Activated gamma-delta T cell (primary cell): ENCODE results near the gene POLRMT.
"Not testable (repeated sequence)": the region's sequence is repeated elsewhere in the genome, so short reads cannot be mapped to it uniquely, and the experiment has no call there.

Experiments used
- DNase-seq: peaks from one replicate; lab custom pipeline; 2025; lab: John Stamatoyannopoulos, UW

POLRMT gene

DNA sequence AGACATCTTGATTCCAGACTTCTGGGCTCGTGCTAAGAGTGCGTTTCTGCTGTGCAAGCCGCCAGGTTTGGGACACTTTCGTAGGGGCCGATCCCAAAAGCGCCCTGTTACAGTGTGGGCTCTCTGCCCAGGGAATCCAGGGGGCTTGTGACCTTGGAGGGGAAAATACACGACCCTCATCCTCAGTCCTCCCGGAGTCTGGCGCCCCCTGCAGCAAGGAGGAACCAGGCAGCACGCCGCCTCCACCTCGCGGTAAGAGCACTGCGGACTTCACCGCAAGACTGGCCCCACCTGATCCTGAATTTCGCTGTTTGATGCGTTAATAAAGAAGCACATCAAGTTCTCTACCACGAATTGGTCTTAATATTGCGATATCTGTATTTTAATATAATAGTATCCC is 5.2 kb downstream of the POLRMT start:
- DNase-seq: no peak

DNA sequence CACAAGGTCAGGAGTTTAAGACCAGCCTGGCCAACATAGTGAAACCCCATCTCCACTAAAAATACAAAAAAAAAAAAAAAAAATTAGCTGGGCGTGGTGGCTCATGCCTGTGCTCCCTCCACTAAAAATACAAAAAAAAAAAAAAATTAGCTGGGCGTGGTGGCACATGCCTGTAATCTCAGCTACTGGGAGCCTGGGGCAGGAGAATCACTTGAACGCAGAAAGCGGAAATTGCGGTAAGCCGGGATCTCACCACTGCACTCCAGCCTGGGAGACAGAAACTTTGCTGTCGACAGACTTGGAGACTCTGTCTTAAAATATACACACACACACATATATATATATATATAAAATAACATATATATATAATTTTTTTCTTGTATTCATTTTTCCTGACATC is 6.8 kb downstream of the POLRMT start:
- not testable (repeated sequence) for DNase-seq

GRCh38 chr19:625257-625656 is 8.1 kb downstream of the POLRMT start:
- no peak for DNase-seq

DNA sequence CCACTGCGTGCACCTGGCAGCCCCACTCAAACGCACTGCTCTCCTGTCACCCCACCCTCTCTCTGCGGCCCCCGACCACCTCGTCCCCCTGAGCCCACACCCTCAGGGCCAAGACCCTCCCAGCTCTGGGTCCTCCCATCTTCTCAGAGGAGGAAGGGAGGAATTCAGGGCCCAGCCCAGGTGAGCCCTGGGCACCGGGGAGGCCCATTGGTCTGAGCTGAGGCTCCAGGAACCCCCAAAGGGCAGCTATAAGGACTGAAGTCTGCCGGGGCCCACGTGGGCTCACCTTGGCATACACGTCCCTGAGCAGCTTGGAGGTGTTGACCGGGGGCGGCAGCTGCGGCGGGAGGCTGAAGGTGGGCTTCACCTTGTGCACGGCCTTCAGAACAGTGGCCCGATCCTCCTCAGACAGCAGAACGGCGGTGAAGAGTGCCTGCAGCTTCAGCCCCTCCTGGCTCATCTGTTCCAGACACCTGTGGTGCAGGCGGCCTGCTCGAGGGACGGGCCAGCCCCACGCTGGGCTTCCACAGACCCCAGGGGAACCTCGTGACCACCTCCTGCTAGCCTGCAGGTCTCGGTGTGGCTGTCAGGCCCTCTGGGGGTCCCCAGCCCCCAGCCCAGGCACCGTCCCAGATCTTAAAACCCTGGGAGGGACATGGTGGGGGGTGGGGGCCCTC is 8.8 kb downstream of the POLRMT start:
- DNase-seq: no peak

- no peak for DNase-seq
Measured at GRCh38 chr19:623974-624373, 9.4 kb downstream of the POLRMT start.

DNA sequence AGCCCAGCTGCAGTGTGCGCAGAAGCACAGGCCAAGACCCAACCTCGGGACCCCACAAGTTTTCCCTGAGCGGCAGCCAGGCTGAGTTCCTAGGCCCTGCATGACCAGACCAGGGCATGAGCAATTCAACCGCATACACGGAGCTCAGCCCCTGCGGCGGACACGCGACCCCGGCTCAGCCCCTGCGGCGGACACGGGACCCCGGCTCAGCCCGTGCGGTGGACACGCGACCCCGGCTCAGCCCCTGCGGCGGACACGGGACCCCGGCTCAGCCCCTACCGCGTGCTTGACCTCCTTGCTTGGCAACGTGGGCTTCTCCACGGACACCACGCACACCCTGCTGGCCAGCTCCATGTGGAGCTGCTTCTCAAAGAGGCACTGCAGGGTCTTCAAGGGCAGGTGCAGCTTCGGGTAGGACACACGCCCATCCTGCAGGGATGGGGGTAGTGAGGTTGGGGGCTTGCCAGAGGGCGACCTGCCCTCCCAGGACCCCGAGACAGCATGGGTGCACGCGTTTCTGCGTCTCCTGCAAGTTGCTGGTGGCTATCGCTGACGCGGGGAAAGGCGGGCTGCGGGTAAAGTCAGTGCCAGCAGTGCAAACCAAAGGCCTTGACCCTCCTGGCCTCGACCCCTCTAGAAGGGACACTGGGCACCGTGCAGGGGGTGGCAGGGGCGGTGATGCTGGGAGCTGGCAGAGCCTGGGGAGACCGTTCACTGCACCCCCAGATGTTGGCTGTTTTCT is 10.0 kb downstream of the POLRMT start:
- no peak for DNase-seq

DNA sequence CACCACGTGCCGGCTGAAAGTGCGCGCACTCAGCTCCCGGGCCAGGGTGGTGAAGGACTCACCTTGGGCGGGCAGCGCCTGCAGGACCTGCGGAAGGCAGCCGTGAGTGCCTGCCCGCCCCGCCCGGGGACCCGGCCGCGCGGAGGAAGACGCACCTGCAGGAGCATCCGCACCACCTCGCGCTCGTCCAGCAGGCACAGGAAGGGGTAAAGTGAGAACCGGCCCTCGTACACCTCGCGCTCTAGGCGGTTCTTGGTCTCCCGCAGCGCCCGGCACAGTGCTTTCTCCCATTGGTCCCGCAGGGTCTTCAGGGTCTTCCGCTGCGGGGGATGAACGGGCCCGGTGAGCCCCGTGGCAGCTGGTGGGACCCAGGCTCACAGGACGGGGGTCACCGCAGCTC is 10.7 kb downstream of the POLRMT start:
- no peak for DNase-seq

DNA sequence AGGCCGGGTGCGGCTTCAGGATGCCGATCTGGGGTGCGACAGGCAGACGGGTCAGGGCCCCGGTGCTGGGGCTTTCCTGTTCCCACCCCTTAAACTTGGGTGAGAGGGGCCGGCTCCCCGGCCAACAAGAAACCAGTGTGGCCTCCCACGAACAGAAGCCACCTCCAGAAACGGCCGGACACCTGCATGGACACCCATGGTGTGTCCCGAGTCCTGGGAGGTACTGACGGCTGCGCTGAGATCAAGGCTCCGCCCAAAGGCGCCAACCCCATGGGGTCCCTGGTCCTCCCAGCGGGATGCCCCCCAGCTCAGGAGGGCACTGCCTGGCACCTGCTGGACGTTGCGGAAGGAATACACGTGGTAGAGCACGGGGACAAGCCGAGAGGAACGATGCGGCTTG is 11.5 kb downstream of the POLRMT start:
- DNase-seq: no peak

DNA sequence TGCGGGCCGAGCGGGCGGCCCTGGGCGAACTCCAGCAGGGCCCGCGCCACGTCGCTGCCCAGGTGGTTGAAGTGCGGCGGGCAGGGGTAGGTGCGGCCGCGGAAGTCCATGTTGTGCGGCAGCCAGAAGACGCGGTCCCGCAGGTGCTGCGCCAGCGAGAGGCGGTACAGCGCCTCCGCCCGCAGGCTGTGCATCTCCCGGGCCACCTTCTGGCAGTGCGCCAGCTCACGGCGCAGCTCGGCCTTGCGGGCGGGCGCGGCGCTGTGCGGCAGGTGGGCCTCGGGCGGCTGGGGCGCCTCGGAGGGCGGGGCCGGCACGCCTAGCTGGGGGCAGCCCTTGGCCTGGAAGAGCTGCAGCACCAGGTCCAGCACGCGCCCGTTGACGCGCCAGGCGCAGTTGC is 12.1 kb downstream of the POLRMT start:
- not testable (repeated sequence) for DNase-seq

GRCh38 chr19:620166-620862 is 13.0 kb downstream of the POLRMT start:
- no peak for DNase-seq

DNA sequence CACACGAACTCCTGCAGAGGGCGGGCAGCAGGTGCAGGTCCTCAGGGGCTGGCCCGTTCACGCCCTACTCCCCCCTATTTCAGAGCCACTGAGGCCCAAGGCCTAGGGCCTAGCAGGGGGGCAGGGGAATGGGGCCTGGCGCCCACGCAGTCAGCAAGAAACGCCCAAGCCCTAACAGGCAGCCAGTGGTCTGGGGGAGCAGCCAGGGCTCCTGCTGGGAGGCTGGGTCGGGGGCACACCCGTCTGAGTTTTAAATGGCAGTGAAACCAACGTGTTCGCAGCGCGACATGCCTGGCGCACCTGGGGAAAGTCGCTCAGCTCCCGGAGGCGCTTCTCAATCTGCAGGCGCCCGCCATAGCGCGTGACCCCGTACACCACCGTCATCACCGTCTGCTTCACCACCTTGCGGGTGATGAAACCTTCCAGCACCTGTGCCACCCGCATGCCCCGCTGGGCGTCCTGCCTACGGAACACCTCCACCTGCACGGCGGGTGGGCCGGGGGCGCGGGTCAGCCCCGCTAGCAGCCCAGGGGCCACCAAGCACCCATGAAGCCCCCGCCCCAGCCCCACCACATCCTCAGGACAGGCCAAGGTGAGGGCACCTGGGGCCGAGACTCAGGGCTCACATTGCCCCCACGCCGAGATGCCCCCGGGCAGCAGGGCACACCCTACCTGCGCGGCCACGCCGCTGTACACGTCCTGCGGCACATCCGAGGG is 13.9 kb downstream of the POLRMT start:
- no peak for DNase-seq

DNA sequence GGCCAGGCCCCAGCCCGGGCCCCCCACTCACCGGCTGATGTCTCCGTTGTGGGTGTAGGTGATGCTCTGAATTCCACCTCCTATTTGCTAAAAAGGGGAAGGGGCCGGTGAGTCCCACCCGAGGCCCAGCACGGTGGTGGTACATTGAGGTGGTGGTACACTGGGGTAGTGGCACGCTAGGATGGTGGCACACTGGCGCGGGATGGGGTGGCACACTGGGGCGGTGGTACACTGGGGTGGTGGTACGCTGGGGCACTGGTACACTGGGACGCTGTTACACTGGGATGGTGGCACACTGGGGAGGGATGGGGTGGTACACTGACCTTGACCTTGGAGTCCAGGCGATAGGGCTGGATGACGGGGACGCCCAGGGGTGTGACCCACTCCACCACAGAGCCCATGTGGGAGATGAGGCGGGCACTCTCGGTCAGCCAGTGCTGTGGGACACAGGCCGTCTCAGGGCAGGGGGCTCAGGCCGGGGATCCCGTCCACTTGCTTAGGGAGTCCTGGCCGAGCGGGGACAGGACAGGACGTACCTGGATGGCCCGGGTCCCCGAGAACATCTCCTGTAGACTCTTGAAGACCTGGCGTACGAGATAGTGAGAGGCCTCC is 14.6 kb downstream of the POLRMT start:
- DNase-seq: no peak

DNA sequence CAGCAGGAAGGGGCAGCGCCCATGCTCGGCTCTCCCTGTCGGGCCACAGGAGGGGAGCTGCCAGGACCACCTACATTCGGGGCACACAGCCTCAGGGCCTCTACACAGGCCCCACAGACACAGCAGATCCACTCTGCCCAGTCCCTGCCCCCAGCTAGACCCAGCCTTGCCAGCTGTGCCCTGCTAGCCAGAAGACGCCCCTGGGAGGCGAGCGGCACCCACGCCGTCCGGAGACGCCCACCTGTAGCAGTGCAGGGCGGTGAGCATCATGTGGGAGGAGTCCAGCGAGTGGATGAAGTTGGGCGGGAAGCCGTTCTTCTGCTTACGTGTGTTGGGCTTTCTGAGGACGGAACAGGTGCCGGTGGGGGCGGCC is 15.1 kb downstream of the POLRMT start:
- no peak for DNase-seq

- DNase-seq: no peak
Measured at GRCh38 chr19:617551-618246, 15.6 kb downstream of the POLRMT start.

DNA sequence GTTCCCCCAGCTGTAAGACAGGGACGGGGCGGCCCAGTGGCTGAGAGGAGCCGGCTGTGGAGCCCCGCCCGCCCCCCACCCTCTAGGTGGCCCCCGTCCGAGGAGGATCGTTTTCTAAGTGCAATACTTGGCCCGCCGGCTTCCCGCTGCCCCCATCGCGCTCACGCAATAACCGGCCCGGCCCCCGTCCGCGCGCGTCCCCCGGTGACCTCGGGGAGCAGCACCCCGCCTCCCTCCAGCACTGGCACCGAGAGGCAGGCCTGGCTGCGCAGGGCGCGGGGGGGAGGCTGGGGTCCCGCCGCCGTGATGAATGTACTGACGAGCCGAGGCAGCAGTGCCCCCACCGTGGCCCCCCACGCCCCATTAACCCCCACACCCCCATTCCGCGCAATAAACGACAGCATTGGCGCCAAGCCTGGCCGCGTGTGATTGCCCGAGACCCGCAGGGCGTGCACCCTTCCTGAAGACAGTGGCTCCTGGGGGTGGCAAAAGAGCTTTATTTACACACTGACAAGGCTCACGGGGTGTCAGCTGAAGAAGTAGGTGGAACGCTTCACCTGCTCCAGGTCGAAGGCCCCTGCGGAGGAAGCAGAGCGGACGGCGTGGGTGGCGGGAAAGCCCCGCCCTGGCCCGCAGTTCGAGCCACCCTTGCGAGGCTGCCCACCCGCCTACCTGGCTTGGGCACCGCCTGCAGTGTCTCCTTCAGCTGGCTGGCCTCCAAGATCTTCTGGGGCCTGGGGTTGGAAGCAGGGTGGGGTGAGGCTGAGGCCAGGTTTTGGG is 16.4 kb downstream of the POLRMT start:
- DNase-seq: no peak

GRCh38 chr19:616062-616700 is 17.2 kb downstream of the POLRMT start:
- no peak for DNase-seq

GRCh38 chr19:615619-616018 is 17.7 kb downstream of the POLRMT start:
- DNase-seq: no peak

- DNase-seq: no peak
Measured at GRCh38 chr19:613732-614567, 19.4 kb downstream of the POLRMT start.

DNA sequence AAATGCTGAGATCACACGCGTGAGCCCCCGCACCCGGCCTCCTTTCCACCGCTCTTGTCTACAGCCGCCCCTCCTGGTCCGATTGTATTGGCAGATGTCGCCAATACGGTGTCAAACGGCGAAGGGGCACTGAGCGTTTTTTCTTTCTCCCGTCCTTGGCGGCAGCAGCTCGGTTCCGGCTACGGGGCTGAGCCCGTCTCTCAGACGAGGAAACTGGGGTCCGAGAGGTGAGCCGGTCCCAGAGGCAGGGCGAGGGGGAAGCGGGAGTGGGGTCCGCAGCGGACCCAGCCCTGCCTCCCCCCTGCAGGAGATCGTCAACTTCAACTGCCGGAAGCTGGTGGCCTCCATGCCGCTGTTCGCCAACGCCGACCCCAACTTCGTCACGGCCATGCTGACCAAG is 20.4 kb downstream of the POLRMT start:
- DNase-seq: no peak
